ENCODE data around the gene TNFRSF12A.

- TF ChIP-seq CTCF (IDR thresholded peaks at IDR 0.05) (no peak), EP300 (IDR thresholded peaks at IDR 0.05) (no peak), POLR2A (IDR thresholded peaks at IDR 0.05) (no peak)
Measured at GRCh38 chr16:2987833-2988232, 32.3 kb upstream of the TNFRSF12A start.
